Naive thymus-derived CD4-positive, alpha-beta T cell (primary cell): ENCODE measurements around the gene UBE2D3. TPM values are rescaled to one million over a fixed set of nuclear protein-coding genes. Genes with fewer than 3 reads are reported as not detected.

ENCODE experiments used
- ATAC-seq: fragments of 150-1000 bp; cut with Tn5 transposase; 2 replicates; pipeline ENCODE4 v1.10.0; 2021; ENCODE audit warnings: mild to moderate bottlenecking, moderate library complexity
- CTCF ChIA-PET: fragments of 350-600 bp; sonication (Branson Sonifier 250); formaldehyde crosslinking; loops from one replicate; lab custom pipeline; 2021; ENCODE audit warnings: antibody characterized with exemption; lab: Charles Lee
- POLR2A ChIA-PET: fragments of 350-600 bp; sonication (Branson Sonifier 250); formaldehyde crosslinking; loops from one replicate; lab custom pipeline; 2021; ENCODE audit warnings: antibody characterized with exemption, inconsistent platforms; lab: Charles Lee
- DNase-seq, 9 donors: peaks; one replicate each; pipeline versions ENCODE4 v3.0.0 to v3.0.0-alpha.2; 2020 to 2022; ENCODE audit warnings: mixed read lengths in 1 of 9
- H3K27ac ChIP-seq: one replicate; pipeline ENCODE4 v1.7.0; 2013; ENCODE audit warnings: mild to moderate bottlenecking, low read depth, low read length, moderate library complexity
- H3K27me3 ChIP-seq, 2 donors: one replicate each; pipeline ENCODE4 v1.7.0; 2013; ENCODE audit warnings: low read length in 2 of 2, mild to moderate bottlenecking in 2 of 2, moderate library complexity in 2 of 2; ENCODE audit not compliant: control insufficient read depth in 2 of 2, insufficient read depth in 2 of 2
- H3K36me3 ChIP-seq, 3 experiments: 1 replicate in 2 of 3; 2 replicates in 1 of 3; pipeline ENCODE4 v1.7.0; 2013; ENCODE audit warnings: low read length in 3 of 3, mild to moderate bottlenecking in 3 of 3, moderate library complexity in 1 of 3; ENCODE audit not compliant: insufficient read depth in 3 of 3, control insufficient read depth in 2 of 3
- H3K4me1 ChIP-seq, 2 donors: one replicate each; pipeline ENCODE4 v1.7.0; 2013; ENCODE audit warnings: low read length in 2 of 2, mild to moderate bottlenecking in 2 of 2, moderate library complexity in 1 of 2; ENCODE audit not compliant: control insufficient read depth in 2 of 2, insufficient read depth in 2 of 2
- H3K4me3 ChIP-seq: 2 replicates; pipeline ENCODE4 v1.7.0; 2013; ENCODE audit warnings: mild to moderate bottlenecking, low read length
- H3K9me3 ChIP-seq, 3 experiments: 1 replicate in 2 of 3; 2 replicates in 1 of 3; pipeline ENCODE4 v1.7.0; 2013; ENCODE audit warnings: low read length in 3 of 3; ENCODE audit not compliant: control insufficient read depth in 2 of 3
- H3K27ac Mint-ChIP-seq, 9 donors: one replicate each; pipeline ENCODE4 v1.8.0; 2020 to 2022; ENCODE audit warnings: mixed read lengths in 9 of 9, mild to moderate bottlenecking in 8 of 9, moderate library complexity in 5 of 9, inconsistent platforms in 2 of 9
- H3K27me3 Mint-ChIP-seq, 5 donors: one replicate each; pipeline ENCODE4 v1.8.0; 2021 to 2022; ENCODE audit warnings: mixed read lengths in 5 of 5, mild to moderate bottlenecking in 1 of 5
- H3K36me3 Mint-ChIP-seq, 5 donors: one replicate each; pipeline ENCODE4 v1.8.0; 2020 to 2022; ENCODE audit warnings: mixed read lengths in 5 of 5, mild to moderate bottlenecking in 3 of 5, inconsistent platforms in 1 of 5
- H3K4me1 Mint-ChIP-seq, 7 donors: one replicate each; pipeline ENCODE4 v1.8.0; 2020 to 2022; ENCODE audit warnings: mixed read lengths in 7 of 7, mild to moderate bottlenecking in 3 of 7, inconsistent platforms in 1 of 7
- H3K4me3 Mint-ChIP-seq, 10 donors: one replicate each; pipeline ENCODE4 v1.8.0; 2020 to 2022; ENCODE audit warnings: mild to moderate bottlenecking in 10 of 10, mixed read lengths in 10 of 10, moderate library complexity in 6 of 10, inconsistent platforms in 2 of 10
- H3K9me3 Mint-ChIP-seq, 11 donors: one replicate each; pipeline ENCODE4 v1.8.0; 2020 to 2022; ENCODE audit warnings: mixed read lengths in 11 of 11, mild to moderate bottlenecking in 4 of 11, inconsistent platforms in 1 of 11, moderate library complexity in 1 of 11
- intact Hi-C, 2 donors: fragments of 100-400 bp; cut with micrococcal nuclease; formaldehyde crosslinking; loops; one replicate each; pipeline ENCODE4 v1.15.1; 2023
- polyA plus RNA-seq, 2 donors: library from polyadenylated mRNA; unstranded; fragments of 300-500 nt; fragmentation: Illumina TruSeq; gene quantifications; one replicate each; pipeline ENCODE4 v1.2.3, GENCODE V29; 2021
- total RNA-seq, 6 experiments: library from RNA in 5 of 6; stranded (reverse) in 5 of 6; gene quantifications; 1 replicate in 5 of 6; 2 replicates in 1 of 6; pipeline ENCODE4 v1.2.3 and lab custom pipeline; 2021 to 2026

UBE2D3 gene
- total and polyA plus RNA-seq, 7 experiments from 2014 or later = 314 to 556 (median 413) TPM

DNA sequence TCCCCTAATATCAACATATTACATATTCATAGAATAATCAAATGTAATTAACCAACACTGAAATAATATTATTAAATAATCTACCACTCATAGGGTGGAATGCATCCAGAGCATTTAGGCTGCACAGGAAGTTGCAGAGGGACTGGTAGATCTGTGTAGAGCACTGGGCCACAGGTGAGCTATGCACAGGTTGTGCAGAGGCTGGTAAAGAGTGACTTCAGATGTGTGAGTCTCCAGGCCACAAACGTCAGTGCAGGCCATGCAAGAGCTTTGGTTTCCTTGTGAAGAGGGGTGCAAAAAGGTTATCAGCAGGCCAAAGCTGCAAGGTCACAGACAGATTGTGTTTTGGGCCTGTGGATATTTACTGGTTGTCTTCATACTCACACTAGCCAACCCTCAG, 41.1 kb downstream of the UBE2D3 start:
- H3K4me3 ChIP-seq = no peak overlapping the region
- intact Hi-C loops = no loop called here
- H3K27me3 ChIP-seq = no peaks in the 10 kb centered on the region
- no peaks in the 10 kb centered on the region for H3K4me1 ChIP-seq
- peaks cover 0 to 9% (median 2%) of the 10 kb centered on the region in 5 donors for H3K36me3 Mint-ChIP-seq
- no peak overlapping the region for H3K27ac ChIP-seq
- DNase-seq (no peak), ATAC-seq (no peak)
- H3K27me3 Mint-ChIP-seq = no peaks in the 10 kb centered on the region
- no peaks in the 10 kb centered on the region for H3K36me3 ChIP-seq
- ChIA-PET POLR2A (no interaction called here), CTCF (no interaction called here)
- peaks cover 0 to 11% (median 4%) of the 10 kb centered on the region in 7 donors for H3K4me1 Mint-ChIP-seq
- peaks cover 0 to 26% (median 6%) of the 10 kb centered on the region in 11 donors for H3K9me3 Mint-ChIP-seq
- no peaks in the 10 kb centered on the region for H3K9me3 ChIP-seq
- no peak overlapping the region for H3K27ac Mint-ChIP-seq
- H3K4me3 Mint-ChIP-seq = no peak overlapping the region

GRCh38 chr4:102783006-102783405, 44.3 kb downstream of the UBE2D3 start:
- no peaks in the 10 kb centered on the region for H3K36me3 ChIP-seq
- peaks cover 0 to 5% (median 0%) of the 10 kb centered on the region in 5 donors for H3K36me3 Mint-ChIP-seq
- H3K27ac Mint-ChIP-seq = no peak overlapping the region
- ATAC-seq = no peak
- intact Hi-C loops = no loop called here
- peaks cover 0 to 2% (median 0%) of the 10 kb centered on the region in 7 donors for H3K4me1 Mint-ChIP-seq
- ChIA-PET POLR2A (interaction anchor here (0.7 kb wide), 1 partner anchor 86 kb away, joined by 3 read pairs; the partner anchor contains the start of gene CISD2), CTCF (no interaction called here)
- no peak for DNase-seq
- no peaks in the 10 kb centered on the region for H3K9me3 ChIP-seq
- H3K4me1 ChIP-seq = no peaks in the 10 kb centered on the region
- H3K4me3 Mint-ChIP-seq = no peak overlapping the region
- H3K27ac ChIP-seq = no peak overlapping the region
- peaks cover 0 to 5% (median 1%) of the 10 kb centered on the region in 11 donors for H3K9me3 Mint-ChIP-seq
- H3K27me3 ChIP-seq = no peaks in the 10 kb centered on the region
- no peak overlapping the region for H3K4me3 ChIP-seq
- peaks cover 0 to 6% (median 4%) of the 10 kb centered on the region in 5 donors for H3K27me3 Mint-ChIP-seq

DNA sequence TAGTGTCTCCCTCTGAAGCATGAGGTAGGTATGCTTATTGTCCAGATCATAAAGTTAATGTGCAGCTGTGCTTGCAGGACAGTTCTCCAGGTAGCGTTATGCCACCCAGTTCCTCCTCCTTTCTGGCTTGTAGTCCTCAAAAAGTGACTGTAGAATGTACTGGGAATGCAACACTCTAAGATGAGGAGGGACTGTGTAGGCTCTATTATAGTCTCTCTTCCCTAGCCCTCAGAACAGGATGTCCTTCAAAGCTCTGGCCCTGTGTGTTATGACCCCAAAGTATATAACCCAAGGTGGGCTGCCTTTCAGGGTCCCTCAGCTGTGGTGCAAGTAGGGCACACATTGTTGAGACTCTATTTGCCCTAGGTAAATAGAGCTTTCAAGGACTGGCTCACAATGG, 45.8 kb downstream of the UBE2D3 start:
- no peak overlapping the region for H3K27ac ChIP-seq
- peaks cover 0 to 14% (median 4%) of the 10 kb centered on the region in 5 donors for H3K27me3 Mint-ChIP-seq
- H3K36me3 ChIP-seq = no peaks in the 10 kb centered on the region
- DNase-seq (no peak), ATAC-seq (no peak)
- no peak overlapping the region for H3K4me3 ChIP-seq
- no peaks in the 10 kb centered on the region for H3K4me1 Mint-ChIP-seq
- no peak overlapping the region for H3K27ac Mint-ChIP-seq
- H3K4me1 ChIP-seq = no peaks in the 10 kb centered on the region
- H3K9me3 ChIP-seq = no peaks in the 10 kb centered on the region
- no peaks in the 10 kb centered on the region for H3K27me3 ChIP-seq
- CTCF ChIA-PET = no interaction called here
- peaks cover 0 to 5% (median 0%) of the 10 kb centered on the region in 5 donors for H3K36me3 Mint-ChIP-seq
- no peak overlapping the region for H3K4me3 Mint-ChIP-seq
- no peaks in the 10 kb centered on the region for H3K9me3 Mint-ChIP-seq
- intact Hi-C loops = loop anchor here in 1 of 2 donors (2.0 kb wide), 1 partner anchor 13 kb away; no protein-coding TSS in a partner anchor
- POLR2A ChIA-PET = interaction anchor here (1.4 kb wide), 1 partner anchor 87 kb away, joined by 6 read pairs; the partner anchor contains the start of gene CISD2

DNA sequence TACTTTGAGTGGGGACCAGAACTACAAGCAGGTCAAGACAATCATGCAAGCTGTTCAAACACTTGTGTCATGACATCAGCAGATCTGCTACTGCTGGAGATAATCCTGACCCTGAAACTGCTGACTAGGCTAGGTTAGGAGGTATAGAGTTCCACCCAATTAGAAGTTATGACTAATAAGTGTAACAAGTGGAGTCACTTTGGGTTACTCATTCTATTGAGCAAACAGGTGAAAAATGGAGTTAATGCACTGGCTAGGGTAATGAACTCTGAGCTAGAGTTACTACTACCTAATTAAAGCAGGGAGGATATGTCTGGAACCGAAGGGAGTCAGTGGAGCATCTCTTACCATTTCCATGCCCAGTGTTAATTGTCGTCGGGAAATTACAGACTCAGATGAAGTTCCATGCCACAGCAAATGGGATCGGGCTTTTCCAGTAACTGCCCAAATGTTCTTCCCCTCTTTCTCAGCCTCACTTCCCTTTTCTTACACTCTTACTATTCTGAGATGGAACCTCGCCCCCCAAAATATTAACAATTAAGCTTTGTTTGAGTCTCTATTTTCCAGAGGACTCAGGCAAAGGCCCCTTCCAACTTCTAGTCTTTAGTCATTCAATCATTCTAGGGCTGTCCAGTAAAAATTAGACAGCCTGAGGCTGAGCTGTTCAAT, 46.7 kb downstream of the UBE2D3 start:
- no peak overlapping the region for H3K27ac Mint-ChIP-seq
- ChIA-PET POLR2A (interaction anchor here (1.4 kb wide), 1 partner anchor 88 kb away, joined by 6 read pairs; the partner anchor contains the start of gene CISD2), CTCF (no interaction called here)
- Histone ChIP-seq H3K27ac (no peak overlapping the region), H3K27me3 (no peaks in the 10 kb centered on the region), H3K36me3 (no peaks in the 10 kb centered on the region), H3K4me1 (no peaks in the 10 kb centered on the region), H3K4me3 (no peak overlapping the region), H3K9me3 (no peaks in the 10 kb centered on the region)
- peaks cover 0 to 4% (median 0%) of the 10 kb centered on the region in 5 donors for H3K36me3 Mint-ChIP-seq
- no peak overlapping the region for H3K4me3 Mint-ChIP-seq
- peaks cover 0 to 15% (median 4%) of the 10 kb centered on the region in 5 donors for H3K27me3 Mint-ChIP-seq
- H3K9me3 Mint-ChIP-seq = no peaks in the 10 kb centered on the region
- DNase-seq (no peak), ATAC-seq (peak; percentile 69)
- intact Hi-C loops = loop anchor here in 1 of 2 donors (2.0 kb wide), 1 partner anchor 14 kb away; no protein-coding TSS in a partner anchor
- no peaks in the 10 kb centered on the region for H3K4me1 Mint-ChIP-seq

DNA sequence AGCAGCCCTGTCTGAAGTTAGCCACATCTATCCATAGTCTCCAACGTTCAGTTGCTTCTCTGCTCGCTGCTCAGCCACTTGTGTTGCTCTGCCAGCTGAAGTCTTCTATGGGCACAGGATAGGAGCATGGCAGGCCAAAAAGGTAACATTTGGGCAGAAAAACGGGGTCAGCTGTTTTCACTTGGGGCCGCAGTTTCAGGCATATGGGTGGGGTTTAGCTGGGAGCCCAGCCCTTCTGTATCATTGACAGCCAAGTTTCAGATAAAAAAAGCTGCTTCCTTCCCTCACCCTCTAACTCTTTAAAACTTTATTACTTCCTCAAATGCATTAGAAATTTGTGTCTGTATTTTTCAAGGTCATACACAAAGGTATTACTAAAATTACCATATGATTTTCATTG, 48.1 kb downstream of the UBE2D3 start:
- Histone ChIP-seq H3K9me3 (no peaks in the 10 kb centered on the region), H3K4me1 (no peaks in the 10 kb centered on the region), H3K36me3 (no peaks in the 10 kb centered on the region), H3K27ac (no peak overlapping the region), H3K27me3 (no peaks in the 10 kb centered on the region), H3K4me3 (no peak overlapping the region)
- ChIA-PET POLR2A (interaction anchor here (0.6 to 0.9 kb wide), 2 partner anchors 90 to 349 kb away, joined by 3 read pairs; no protein-coding TSS in a partner anchor), CTCF (no interaction called here)
- peaks cover 0 to 15% (median 5%) of the 10 kb centered on the region in 5 donors for H3K27me3 Mint-ChIP-seq
- intact Hi-C loops = no loop called here
- no peaks in the 10 kb centered on the region for H3K4me1 Mint-ChIP-seq
- H3K36me3 Mint-ChIP-seq = peaks cover 0 to 4% (median 0%) of the 10 kb centered on the region in 5 donors
- H3K27ac Mint-ChIP-seq = no peak overlapping the region
- no peaks in the 10 kb centered on the region for H3K9me3 Mint-ChIP-seq
- DNase-seq (no peak), ATAC-seq (no peak)
- no peak overlapping the region for H3K4me3 Mint-ChIP-seq

DNA sequence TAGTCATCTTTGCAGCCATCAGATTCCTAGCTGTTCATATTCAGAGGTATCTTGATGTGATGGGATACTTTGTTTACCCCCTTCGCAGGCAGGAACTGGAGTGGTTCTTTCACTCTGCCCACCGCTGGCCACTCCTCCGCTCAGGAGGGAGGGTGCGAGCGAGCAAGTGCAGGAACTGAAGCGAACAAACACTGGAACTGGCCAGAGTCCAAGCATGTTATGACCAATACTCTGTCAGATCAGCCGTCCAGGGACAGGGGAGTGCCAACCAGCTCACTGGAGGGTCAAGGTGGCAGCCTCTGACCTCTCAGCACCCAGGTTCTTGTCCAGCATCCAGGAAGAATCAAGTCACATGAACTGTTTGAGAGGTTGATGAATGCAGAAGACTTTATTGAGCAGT, 48.6 kb downstream of the UBE2D3 start:
- Mint-ChIP-seq H3K27me3 (peaks cover 0 to 15% (median 5%) of the 10 kb centered on the region in 5 donors), H3K27ac (no peak overlapping the region), H3K4me1 (no peaks in the 10 kb centered on the region), H3K9me3 (no peaks in the 10 kb centered on the region), H3K4me3 (no peak overlapping the region), H3K36me3 (peaks cover 0 to 4% (median 0%) of the 10 kb centered on the region in 5 donors)
- intact Hi-C loops = no loop called here
- H3K4me3 ChIP-seq = no peak overlapping the region
- H3K4me1 ChIP-seq = no peaks in the 10 kb centered on the region
- DNase-seq (no peak), ATAC-seq (no peak)
- H3K36me3 ChIP-seq = no peaks in the 10 kb centered on the region
- H3K27ac ChIP-seq = no peak overlapping the region
- ChIA-PET CTCF (no interaction called here), POLR2A (interaction anchor here (0.6 to 0.9 kb wide), 4 partner anchors 11 to 348 kb away, joined by 3 to 4 read pairs (median 3); no protein-coding TSS in a partner anchor)
- no peaks in the 10 kb centered on the region for H3K9me3 ChIP-seq
- H3K27me3 ChIP-seq = no peaks in the 10 kb centered on the region
